Neural progenitor cell (in vitro differentiated cells): ENCODE measurements around the gene ITPR1. TPM values are rescaled to one million over a fixed set of nuclear protein-coding genes. Genes with fewer than 3 reads are reported as not detected.

Experiments
- DNase-seq: peaks from one replicate; pipeline ENCODE4 v3.0.0-alpha.2; 2016; ENCODE audit warnings: low spot score
- H2AFZ ChIP-seq: fragments of 200-600 bp; sonication (generic); replicated peaks from 2 replicates; pipeline ENCODE4 v1.6.1; 2016; ENCODE audit warnings: antibody characterized with exemption
- H3F3A ChIP-seq: fragments of 200-600 bp; sonication (generic); 2 replicates; pipeline ENCODE4 v1.6.1; 2016; ENCODE audit warnings: antibody characterized with exemption, low read depth
- H3K27ac ChIP-seq: fragments of 200-600 bp; sonication (generic); 2 replicates; pipeline ENCODE4 v1.5.1; 2016; ENCODE audit warnings: mild to moderate bottlenecking
- H3K27me3 ChIP-seq: fragments of 200-600 bp; sonication (generic); 2 replicates; pipeline ENCODE4 v1.6.1; 2016; ENCODE audit warnings: mild to moderate bottlenecking, moderate library complexity
- H3K36me3 ChIP-seq: fragments of 200-600 bp; sonication (generic); 2 replicates; pipeline ENCODE4 v1.5.1; 2016
- H3K4me1 ChIP-seq: fragments of 200-600 bp; sonication (generic); 2 replicates; pipeline ENCODE4 v1.6.1; 2016; ENCODE audit warnings: mixed run types
- H3K4me2 ChIP-seq: fragments of 200-600 bp; sonication (generic); 2 replicates; pipeline ENCODE4 v1.6.1; 2016
- H3K4me3 ChIP-seq: fragments of 200-600 bp; sonication (generic); 2 replicates; pipeline ENCODE4 v1.5.1; 2016
- H3K79me2 ChIP-seq: fragments of 200-600 bp; sonication (generic); 2 replicates; pipeline ENCODE4 v1.6.1; 2016; ENCODE audit warnings: low read depth
- H3K9ac ChIP-seq: fragments of 200-600 bp; sonication (generic); 2 replicates; pipeline ENCODE4 v1.6.1; 2016
- H3K9me3 ChIP-seq: fragments of 200-600 bp; sonication (generic); 2 replicates; pipeline ENCODE4 v1.5.1; 2016; ENCODE audit warnings: low read depth
- H4K20me1 ChIP-seq: fragments of 200-600 bp; sonication (generic); 2 replicates; pipeline ENCODE4 v1.6.1; 2016; ENCODE audit warnings: low read depth
- H3K27ac Mint-ChIP-seq: 3 replicates; pipeline ENCODE4 v1.8.0; 2021; ENCODE audit warnings: mixed read lengths
- H3K27me3 Mint-ChIP-seq: 2 replicates; pipeline ENCODE4 v1.8.0; 2022; ENCODE audit warnings: low read depth, mild to moderate bottlenecking, inconsistent platforms, moderate library complexity, mixed read lengths; ENCODE audit not compliant: insufficient read depth
- H3K36me3 Mint-ChIP-seq: 3 replicates; pipeline ENCODE4 v1.8.0; 2021; ENCODE audit warnings: mixed read lengths
- H3K4me1 Mint-ChIP-seq: 3 replicates; pipeline ENCODE4 v1.8.0; 2021; ENCODE audit warnings: mixed read lengths
- H3K4me3 Mint-ChIP-seq: 3 replicates; pipeline ENCODE4 v1.8.0; 2021; ENCODE audit warnings: mild to moderate bottlenecking, moderate library complexity, mixed read lengths
- H3K9me3 Mint-ChIP-seq: 3 replicates; pipeline ENCODE4 v1.8.0; 2020; ENCODE audit warnings: mixed read lengths
- CTCF ChIP-seq: fragments of 200-600 bp; sonication (generic); IDR thresholded peaks from 2 replicates; pipeline ENCODE4 v1.5.1; 2017; ENCODE audit warnings: antibody characterized with exemption, mild to moderate bottlenecking
- EZH2 ChIP-seq: fragments of 200-600 bp; sonication (generic); IDR thresholded peaks from 2 replicates; pipeline ENCODE4 v1.6.1; 2017; ENCODE audit warnings: antibody characterized with exemption, mild to moderate bottlenecking, moderate library complexity
- EZH2phosphoT487 ChIP-seq: fragments of 200-600 bp; sonication (generic); IDR thresholded peaks from 2 replicates; pipeline ENCODE4 v1.6.1; 2017; ENCODE audit warnings: antibody characterized with exemption
- total RNA-seq: library from RNA; depleted of rRNA; stranded (reverse); fragments of >200 nt; gene quantifications from 2 replicates; pipeline ENCODE4 v1.2.3, GENCODE V29; 2015; ENCODE audit warnings: low replicate concordance

The ITPR1 gene
- total RNA-seq, 1 donor from 2014 or later, result 5.0 TPM

GRCh38 chr3:4534906-4535305 lies 41.8 kb downstream of the ITPR1 start:
- Histone ChIP-seq H2AFZ (no peak overlapping the region), H3K27me3 (no peaks in the 10 kb centered on the region), H3K36me3 (no peaks in the 10 kb centered on the region), H4K20me1 (no peaks in the 10 kb centered on the region), H3K4me1 (peaks cover 15% of the 10 kb centered on the region), H3F3A (no peaks in the 10 kb centered on the region), H3K4me3 (no peak overlapping the region), H3K4me2 (no peak overlapping the region), H3K27ac (no peak overlapping the region), H3K79me2 (no peaks in the 10 kb centered on the region), H3K9me3 (no peaks in the 10 kb centered on the region), H3K9ac (no peak overlapping the region)
- no peak overlapping the region for H3K4me3 Mint-ChIP-seq
- no peak for TF ChIP-seq EZH2
- no peak for TF ChIP-seq CTCF
- TF ChIP-seq EZH2phosphoT487, result no peak
- H3K9me3 Mint-ChIP-seq, result peaks cover 6% of the 10 kb centered on the region
- no peaks in the 10 kb centered on the region for H3K36me3 Mint-ChIP-seq
- H3K27ac Mint-ChIP-seq, result no peak overlapping the region
- DNase-seq, result no peak
- peaks cover 4% of the 10 kb centered on the region for H3K27me3 Mint-ChIP-seq
- H3K4me1 Mint-ChIP-seq, result peaks cover 31% of the 10 kb centered on the region

GRCh38 chr3:4536260-4536659 lies 43.1 kb downstream of the ITPR1 start:
- no peaks in the 10 kb centered on the region for H3K9me3 ChIP-seq
- Mint-ChIP-seq H3K4me3 (no peak overlapping the region), H3K27me3 (peaks cover 4% of the 10 kb centered on the region), H3K9me3 (peaks cover 6% of the 10 kb centered on the region), H3K27ac (no peak overlapping the region), H3K4me1 (peaks cover 26% of the 10 kb centered on the region), H3K36me3 (no peaks in the 10 kb centered on the region)
- no peak overlapping the region for H2AFZ ChIP-seq
- H3K9ac ChIP-seq, result no peak overlapping the region
- no peaks in the 10 kb centered on the region for H4K20me1 ChIP-seq
- H3K27ac ChIP-seq, result no peak overlapping the region
- no peak overlapping the region for H3K4me2 ChIP-seq
- no peaks in the 10 kb centered on the region for H3K36me3 ChIP-seq
- peaks cover 15% of the 10 kb centered on the region for H3K4me1 ChIP-seq
- H3K27me3 ChIP-seq, result no peaks in the 10 kb centered on the region
- no peak for DNase-seq
- H3K4me3 ChIP-seq, result no peak overlapping the region
- H3F3A ChIP-seq, result no peaks in the 10 kb centered on the region
- TF ChIP-seq EZH2, result no peak
- TF ChIP-seq EZH2phosphoT487, result no peak
- no peak for TF ChIP-seq CTCF
- no peaks in the 10 kb centered on the region for H3K79me2 ChIP-seq

DNA sequence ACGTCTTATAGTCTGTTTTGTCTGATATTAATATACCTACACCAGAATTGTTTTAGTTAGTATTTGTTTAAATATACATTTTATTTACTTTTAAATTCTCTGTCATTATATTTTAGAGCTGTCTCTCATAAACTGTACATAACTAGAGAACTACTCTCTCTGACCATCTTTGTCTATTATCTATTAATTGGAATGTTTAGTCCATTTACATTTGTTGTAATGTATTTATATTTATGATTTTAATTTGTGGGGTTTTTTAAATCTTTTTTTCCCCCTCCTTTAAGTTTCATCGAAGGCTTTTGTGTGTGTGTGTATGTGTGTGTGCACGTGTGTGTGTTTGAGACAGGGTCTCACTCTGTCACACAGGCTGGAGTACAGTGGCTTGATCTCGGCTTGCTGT lies 47.1 kb downstream of the ITPR1 start:
- H3K4me1 Mint-ChIP-seq, result no peaks in the 10 kb centered on the region
- no peaks in the 10 kb centered on the region for H3K4me1 ChIP-seq
- H3K4me2 ChIP-seq, result no peak overlapping the region
- peaks cover 6% of the 10 kb centered on the region for H3K27me3 Mint-ChIP-seq
- no peak for TF ChIP-seq EZH2
- no peak for TF ChIP-seq EZH2phosphoT487
- TF ChIP-seq CTCF, result no peak
- H3K9me3 ChIP-seq, result no peaks in the 10 kb centered on the region
- H3K36me3 Mint-ChIP-seq, result no peaks in the 10 kb centered on the region
- no peak overlapping the region for H2AFZ ChIP-seq
- H3K4me3 Mint-ChIP-seq, result no peak overlapping the region
- H3K79me2 ChIP-seq, result no peaks in the 10 kb centered on the region
- no peak overlapping the region for H3K9ac ChIP-seq
- no peak overlapping the region for H3K27ac ChIP-seq
- H4K20me1 ChIP-seq, result no peaks in the 10 kb centered on the region
- no peaks in the 10 kb centered on the region for H3K27me3 ChIP-seq
- H3K9me3 Mint-ChIP-seq, result peaks cover 6% of the 10 kb centered on the region
- no peak overlapping the region for H3K27ac Mint-ChIP-seq
- no peak for DNase-seq
- no peaks in the 10 kb centered on the region for H3F3A ChIP-seq
- no peak overlapping the region for H3K4me3 ChIP-seq
- no peaks in the 10 kb centered on the region for H3K36me3 ChIP-seq

DNA sequence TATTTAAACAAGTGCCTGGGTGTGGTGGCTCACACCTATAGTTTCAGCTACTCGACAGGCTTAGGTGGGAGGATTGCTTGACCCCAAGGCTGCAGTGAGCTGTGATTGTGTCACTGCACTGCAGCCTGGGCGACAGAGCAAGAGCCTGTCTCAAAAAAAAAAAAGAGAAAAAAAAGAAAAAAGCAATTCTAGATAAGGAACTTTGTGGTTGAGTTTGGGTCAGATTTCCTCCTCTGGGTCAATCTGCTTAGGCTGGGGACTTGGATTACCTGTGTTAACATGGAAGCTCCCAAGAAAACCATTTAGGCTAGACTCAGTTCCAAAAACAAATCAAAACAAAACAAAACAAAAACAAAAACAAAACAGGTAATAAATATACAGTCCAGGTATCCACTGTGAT lies 50.0 kb downstream of the ITPR1 start:
- Histone ChIP-seq H3K9me3 (no peaks in the 10 kb centered on the region), H3K36me3 (no peaks in the 10 kb centered on the region), H4K20me1 (no peaks in the 10 kb centered on the region), H3K9ac (no peak overlapping the region), H3K79me2 (no peaks in the 10 kb centered on the region), H3K27me3 (no peaks in the 10 kb centered on the region), H2AFZ (no peak overlapping the region), H3K27ac (no peak overlapping the region), H3K4me3 (no peak overlapping the region), H3F3A (no peaks in the 10 kb centered on the region), H3K4me1 (no peaks in the 10 kb centered on the region), H3K4me2 (no peak overlapping the region)
- Mint-ChIP-seq H3K36me3 (no peaks in the 10 kb centered on the region), H3K9me3 (peaks cover 3% of the 10 kb centered on the region), H3K27ac (no peak overlapping the region), H3K27me3 (peaks cover 6% of the 10 kb centered on the region), H3K4me1 (no peaks in the 10 kb centered on the region), H3K4me3 (no peak overlapping the region)
- no peak for DNase-seq
- TF ChIP-seq EZH2 (no peak), CTCF (no peak), EZH2phosphoT487 (no peak)
